DOHH2 (cell line): ENCODE results near the gene SFTPA1.

ENCODE experiments used
- EZH2phosphoT487 ChIP-seq: fragments of 200-600 bp; sonication (generic); IDR thresholded peaks from 2 replicates; pipeline ENCODE4 v1.6.1; 2017; ENCODE audit warnings: borderline replicate concordance, mild to moderate bottlenecking, antibody characterized with exemption, low read length, moderate library complexity, mixed read lengths
- TF ChIP-seq, protein P1 (sequence below): fragments of 200-600 bp; sonication (generic); IDR thresholded peaks from one replicate; pipeline ENCODE4 v1.5.1; 2014; ENCODE audit warnings: antibody characterized with exemption, mild to moderate bottlenecking, low read depth, low read length; ENCODE audit not compliant: poor library complexity, severe bottlenecking

DNA sequence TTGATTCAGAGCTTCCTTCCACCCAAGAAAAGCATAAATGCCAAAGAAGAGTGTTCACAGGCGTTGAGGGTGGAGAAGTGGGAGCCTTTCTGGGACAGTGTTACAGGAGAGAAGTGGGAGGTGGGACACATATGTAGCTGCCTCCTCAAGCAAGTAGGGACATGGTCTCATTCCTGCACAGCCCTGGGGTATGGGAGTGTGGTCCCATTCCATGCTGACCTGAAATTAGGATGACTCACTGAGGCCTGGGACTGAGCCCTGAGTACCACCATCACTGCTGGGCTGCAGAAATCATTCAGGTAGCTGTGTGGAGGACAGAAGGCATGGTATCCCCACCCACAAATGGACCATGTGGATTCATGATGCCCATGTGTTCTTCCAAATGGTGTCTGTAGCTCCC, 17.4 kb upstream of the SFTPA1 start:
- TF ChIP-seq, protein P1, sequence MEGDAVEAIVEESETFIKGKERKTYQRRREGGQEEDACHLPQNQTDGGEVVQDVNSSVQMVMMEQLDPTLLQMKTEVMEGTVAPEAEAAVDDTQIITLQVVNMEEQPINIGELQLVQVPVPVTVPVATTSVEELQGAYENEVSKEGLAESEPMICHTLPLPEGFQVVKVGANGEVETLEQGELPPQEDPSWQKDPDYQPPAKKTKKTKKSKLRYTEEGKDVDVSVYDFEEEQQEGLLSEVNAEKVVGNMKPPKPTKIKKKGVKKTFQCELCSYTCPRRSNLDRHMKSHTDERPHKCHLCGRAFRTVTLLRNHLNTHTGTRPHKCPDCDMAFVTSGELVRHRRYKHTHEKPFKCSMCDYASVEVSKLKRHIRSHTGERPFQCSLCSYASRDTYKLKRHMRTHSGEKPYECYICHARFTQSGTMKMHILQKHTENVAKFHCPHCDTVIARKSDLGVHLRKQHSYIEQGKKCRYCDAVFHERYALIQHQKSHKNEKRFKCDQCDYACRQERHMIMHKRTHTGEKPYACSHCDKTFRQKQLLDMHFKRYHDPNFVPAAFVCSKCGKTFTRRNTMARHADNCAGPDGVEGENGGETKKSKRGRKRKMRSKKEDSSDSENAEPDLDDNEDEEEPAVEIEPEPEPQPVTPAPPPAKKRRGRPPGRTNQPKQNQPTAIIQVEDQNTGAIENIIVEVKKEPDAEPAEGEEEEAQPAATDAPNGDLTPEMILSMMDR: no peak
- TF ChIP-seq EZH2phosphoT487: no peak
